Transverse colon (tissue), 4 donors: ENCODE results near the gene LGALS4.
"Not testable (repeated sequence)": the region's sequence is repeated elsewhere in the genome, so short reads cannot be mapped to it uniquely, and the experiment has no call there.

Source experiments
- EP300 ChIP-seq: sonication (generic); formaldehyde crosslinking; IDR thresholded peaks from one replicate; pipeline ENCODE4 v1.6.1; 2017; ENCODE audit warnings: antibody characterized with exemption, low read depth
- POLR2A ChIP-seq: fragments of 450-650 bp; IDR thresholded peaks from one replicate; pipeline ENCODE4 v1.6.1; 2016; ENCODE audit warnings: antibody characterized with exemption, mild to moderate bottlenecking, moderate library complexity
- POLR2AphosphoS5 ChIP-seq, 3 donors: sonication (generic); formaldehyde crosslinking; IDR thresholded peaks; one replicate each; pipeline ENCODE4 v1.6.1; 2016; ENCODE audit warnings: antibody characterized with exemption in 3 of 3
- TF ChIP-seq, protein P1 (sequence below), 5 experiments: fragments of 200-600 bp in 3 of 5; fragments of 450-650 bp in 2 of 5; sonication (generic) in 3 of 5; IDR thresholded peaks; 1 replicate in 2 of 5; 2 replicates in 3 of 5; pipeline ENCODE4 v1.5.1; 2016 to 2017; ENCODE audit warnings: antibody characterized with exemption in 5 of 5, inconsistent platforms in 3 of 5, mild to moderate bottlenecking in 2 of 5, moderate library complexity in 1 of 5

DNA sequence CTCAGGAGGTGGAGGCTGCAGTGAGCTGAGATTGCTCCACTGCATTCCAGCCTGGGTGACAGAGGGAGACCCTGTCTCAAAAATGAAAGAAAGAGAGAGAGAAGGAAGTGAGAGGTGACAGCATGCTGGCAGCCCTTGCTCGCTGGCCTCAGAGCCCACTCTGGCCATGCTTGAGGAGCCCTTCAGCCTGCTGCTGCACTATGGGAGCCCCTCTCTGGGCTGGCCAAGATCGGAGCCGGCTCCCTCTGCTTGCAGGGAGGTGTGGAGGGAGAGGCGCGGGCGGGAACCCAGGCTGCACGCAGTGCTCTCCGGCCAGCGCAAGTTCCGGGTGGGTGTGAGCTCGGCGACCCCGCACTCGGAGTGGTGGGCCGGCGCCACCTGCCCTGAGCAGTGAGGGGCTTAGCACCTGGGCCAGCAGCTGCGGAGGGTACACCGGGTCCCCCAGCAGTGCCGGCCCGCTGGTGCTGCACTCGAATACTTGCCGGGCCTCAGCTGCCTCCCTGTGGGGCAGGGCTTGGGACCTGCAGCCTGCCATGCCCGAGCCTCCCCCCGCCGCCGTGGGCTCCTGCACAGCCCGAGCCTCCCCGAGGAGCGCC is 8.6 kb upstream of the LGALS4 start:
- TF ChIP-seq, protein P1, sequence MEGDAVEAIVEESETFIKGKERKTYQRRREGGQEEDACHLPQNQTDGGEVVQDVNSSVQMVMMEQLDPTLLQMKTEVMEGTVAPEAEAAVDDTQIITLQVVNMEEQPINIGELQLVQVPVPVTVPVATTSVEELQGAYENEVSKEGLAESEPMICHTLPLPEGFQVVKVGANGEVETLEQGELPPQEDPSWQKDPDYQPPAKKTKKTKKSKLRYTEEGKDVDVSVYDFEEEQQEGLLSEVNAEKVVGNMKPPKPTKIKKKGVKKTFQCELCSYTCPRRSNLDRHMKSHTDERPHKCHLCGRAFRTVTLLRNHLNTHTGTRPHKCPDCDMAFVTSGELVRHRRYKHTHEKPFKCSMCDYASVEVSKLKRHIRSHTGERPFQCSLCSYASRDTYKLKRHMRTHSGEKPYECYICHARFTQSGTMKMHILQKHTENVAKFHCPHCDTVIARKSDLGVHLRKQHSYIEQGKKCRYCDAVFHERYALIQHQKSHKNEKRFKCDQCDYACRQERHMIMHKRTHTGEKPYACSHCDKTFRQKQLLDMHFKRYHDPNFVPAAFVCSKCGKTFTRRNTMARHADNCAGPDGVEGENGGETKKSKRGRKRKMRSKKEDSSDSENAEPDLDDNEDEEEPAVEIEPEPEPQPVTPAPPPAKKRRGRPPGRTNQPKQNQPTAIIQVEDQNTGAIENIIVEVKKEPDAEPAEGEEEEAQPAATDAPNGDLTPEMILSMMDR (IDR thresholded peaks at IDR 0.05): not testable (repeated sequence)
- not testable (repeated sequence) for TF ChIP-seq POLR2A; EP300; POLR2AphosphoS5 (IDR thresholded peaks at IDR 0.05)
